MCF 10A (cell line): ENCODE measurements around the gene ULBP2. TPM values are rescaled to one million over a fixed set of nuclear protein-coding genes. Genes with fewer than 3 reads are reported as not detected.

Experiments
- BruUV-seq: library from RNA; stranded (reverse); fragments of 400-500 nt; replicated peaks from 2 replicates; lab custom pipeline; 2021; lab: Mats Ljungman, UMichigan
- CTCF ChIA-PET: fragments of 300-600 bp; sonication (Branson Sonifier 250); formaldehyde crosslinking; extraction: SDS; loops from one replicate; lab custom pipeline; 2021; ENCODE audit warnings: antibody characterized with exemption, inconsistent platforms; lab: Yijun Ruan, JAX
- POLR2A ChIA-PET: fragments of 300-600, 350-650 bp; sonication (Branson Sonifier 250); formaldehyde crosslinking; extraction: SDS; loops from one replicate; lab custom pipeline; 2020; ENCODE audit warnings: antibody characterized with exemption, inconsistent platforms; lab: Yijun Ruan, JAX
- DNase-seq: peaks from one replicate; pipeline ENCODE4 v3.0.0-alpha.2; 2018; ENCODE audit not compliant: unreplicated experiment
- H3K27ac Mint-ChIP-seq: one replicate; pipeline ENCODE4 v1.8.0; 2022; ENCODE audit warnings: mild to moderate bottlenecking, low read depth, mixed read lengths; ENCODE audit not compliant: unreplicated experiment
- H3K27me3 Mint-ChIP-seq: one replicate; pipeline ENCODE4 v1.8.0; 2022; ENCODE audit warnings: mixed read lengths; ENCODE audit not compliant: insufficient read depth, unreplicated experiment
- H3K36me3 Mint-ChIP-seq: one replicate; pipeline ENCODE4 v1.8.0; 2022; ENCODE audit warnings: mild to moderate bottlenecking, moderate library complexity, mixed read lengths; ENCODE audit not compliant: insufficient read depth, unreplicated experiment
- H3K4me1 Mint-ChIP-seq: one replicate; pipeline ENCODE4 v1.8.0; 2022; ENCODE audit warnings: mixed read lengths; ENCODE audit not compliant: insufficient read depth, unreplicated experiment
- H3K4me3 Mint-ChIP-seq: one replicate; pipeline ENCODE4 v1.8.0; 2022; ENCODE audit warnings: mild to moderate bottlenecking, moderate library complexity, mixed read lengths; ENCODE audit not compliant: unreplicated experiment
- H3K9me3 Mint-ChIP-seq: one replicate; pipeline ENCODE4 v1.8.0; 2022; ENCODE audit warnings: mixed read lengths; ENCODE audit not compliant: unreplicated experiment
- CTCF ChIP-seq: fragments of 200-600 bp; IDR thresholded peaks from one replicate; pipeline ENCODE4 v1.8.0; 2022; ENCODE audit warnings: antibody characterized with exemption, mild to moderate bottlenecking; ENCODE audit not compliant: unreplicated experiment
- intact Hi-C: fragments of 100-400 bp; cut with micrococcal nuclease; formaldehyde crosslinking; loops from 2 replicates; pipeline ENCODE4 v1.14.1; 2022
- total RNA-seq: library from RNA; stranded (reverse); gene quantifications from 2 replicates; pipeline ENCODE4 v1.2.3, GENCODE V29; 2022

Gene ULBP2
- total RNA-seq, 1 experiment from 2014 or later = 3.1 TPM

GRCh38 chr6:149922642-149923326 lies 19.0 kb upstream of the ULBP2 start, which contains the start of gene RAET1G:
TSS of gene RAET1G (minus strand) at chr6:149923121. CDS start at chr6:149923010, 111 bp downstream.
- POLR2A ChIA-PET = interaction anchor here (0.6 to 3.4 kb wide), 7 partner anchors 22 to 857 kb away, joined by 3 to 14 read pairs (median 3); no protein-coding TSS in a partner anchor
- no TSS peak for BruUV-seq
- CTCF ChIA-PET = interaction anchor here (0.6 to 3.9 kb wide), 6 partner anchors 37 to 88 kb away, joined by 3 to 43 read pairs (median 3); no protein-coding TSS in a partner anchor
- no peak for TF ChIP-seq CTCF
- no peak within 1 kb of the TSS for H3K27ac Mint-ChIP-seq
- DNase-seq = peak; percentile 96
- H3K4me3 Mint-ChIP-seq = peak within 1 kb of the TSS; percentile 81
- peaks cover 2% of the 10 kb centered on the region for H3K27me3 Mint-ChIP-seq
- H3K4me1 Mint-ChIP-seq = peaks cover 21% of the 10 kb centered on the region
- no peaks in the 10 kb centered on the region for H3K36me3 Mint-ChIP-seq
- no peaks in the 10 kb centered on the region for H3K9me3 Mint-ChIP-seq
- intact Hi-C loops = loop anchor here (2.0 to 10.0 kb wide), 2 partner anchors 58 to 378 kb away; partner anchors contain the start of genes LRP11 and PPIL4

GRCh38 chr6:149923327-149923986 lies 18.4 kb upstream of the ULBP2 start:
- BruUV-seq = no TSS peak

GRCh38 chr6:149924206-149924932 lies 17.4 kb upstream of the ULBP2 start:
- no peak overlapping the region for H3K27ac Mint-ChIP-seq
- intact Hi-C loops = loop anchor here (10.0 kb wide), 1 partner anchor 380 kb away; the partner anchor contains the start of gene PPIL4
- ChIA-PET POLR2A (interaction anchor here (0.7 to 3.4 kb wide), 8 partner anchors 24 to 203 kb away, joined by 3 to 14 read pairs (median 4); no protein-coding TSS in a partner anchor), CTCF (interaction anchor here (0.7 to 3.9 kb wide), 19 partner anchors 24 to 483 kb away, joined by 3 to 43 read pairs (median 4); no protein-coding TSS in a partner anchor)
- H3K9me3 Mint-ChIP-seq = no peaks in the 10 kb centered on the region
- peaks cover 18% of the 10 kb centered on the region for H3K27me3 Mint-ChIP-seq
- H3K36me3 Mint-ChIP-seq = no peaks in the 10 kb centered on the region
- DNase-seq = no peak
- no TSS peak for BruUV-seq
- H3K4me1 Mint-ChIP-seq = peaks cover 19% of the 10 kb centered on the region
- H3K4me3 Mint-ChIP-seq = no peak overlapping the region
- no peak for TF ChIP-seq CTCF

More at GRCh38 chr6:149923327-149923986, 18.4 kb upstream of the ULBP2 start:
- H3K4me3 Mint-ChIP-seq = peak overlapping the region; percentile 81
- H3K36me3 Mint-ChIP-seq = no peaks in the 10 kb centered on the region
- intact Hi-C loops = loop anchor here (2.0 to 10.0 kb wide), 2 partner anchors 59 to 379 kb away; partner anchors contain the start of genes LRP11 and PPIL4
- DNase-seq = no peak
- peaks cover 9% of the 10 kb centered on the region for H3K27me3 Mint-ChIP-seq
- CTCF ChIA-PET = interaction anchor here (0.7 to 3.9 kb wide), 13 partner anchors 30 to 106 kb away, joined by 3 to 43 read pairs (median 4); no protein-coding TSS in a partner anchor
- no peak for TF ChIP-seq CTCF
- no peak overlapping the region for H3K27ac Mint-ChIP-seq
- POLR2A ChIA-PET = interaction anchor here (0.5 to 3.4 kb wide), 7 partner anchors 23 to 101 kb away, joined by 3 to 14 read pairs (median 5); no protein-coding TSS in a partner anchor
- no peaks in the 10 kb centered on the region for H3K9me3 Mint-ChIP-seq
- peaks cover 19% of the 10 kb centered on the region for H3K4me1 Mint-ChIP-seq
